SK-N-SH treated with all-trans-retinoic acid at 6 μM for 48 hours (cell line): Measurements from ENCODE around the gene DNAAF8.

Experiments used
- ATAC-seq: fragments of 200-7000 bp; cut with Tn5 transposase; 3 replicates; pipeline ENCODE4 v1.9.1; 2020; ENCODE audit warnings: mild to moderate bottlenecking, moderate library complexity
- ARNTL ChIP-seq: fragments of 450-650 bp; formaldehyde crosslinking; IDR thresholded peaks from 2 replicates; pipeline ENCODE4 v1.5.0; 2020; ENCODE audit warnings: low read depth, mild to moderate bottlenecking, moderate library complexity, borderline replicate concordance
- BACH2 ChIP-seq: fragments of 250-450 bp; sonication (Bioruptor Pico); IDR thresholded peaks from 2 replicates; pipeline ENCODE4 v1.9.0; 2021; ENCODE audit warnings: mild to moderate bottlenecking, borderline replicate concordance
- CSDC2 ChIP-seq: fragments of 250-450 bp; sonication (Bioruptor Pico); IDR thresholded peaks from 2 replicates; pipeline ENCODE4 v1.5.0; 2020; ENCODE audit warnings: mild to moderate bottlenecking, moderate library complexity
- ESRRG ChIP-seq: fragments of 250-450 bp; sonication (Bioruptor Pico); IDR thresholded peaks from 2 replicates; pipeline ENCODE4 v1.6.1; 2021; ENCODE audit warnings: mild to moderate bottlenecking
- GLIS3 ChIP-seq: fragments of 250-450 bp; sonication (Bioruptor Pico); IDR thresholded peaks from 2 replicates; pipeline ENCODE4 v1.5.0; 2020; ENCODE audit warnings: mild to moderate bottlenecking, moderate library complexity
- ISL1 ChIP-seq: fragments of 250-450 bp; sonication (Bioruptor Pico); IDR thresholded peaks from 2 replicates; pipeline ENCODE4 v2.1.2; 2022; ENCODE audit warnings: mild to moderate bottlenecking, moderate library complexity
- OSR1 ChIP-seq: fragments of 250-450 bp; sonication (Bioruptor Pico); IDR thresholded peaks from 2 replicates; pipeline ENCODE4 v1.8.0; 2022; ENCODE audit warnings: moderate library complexity, mild to moderate bottlenecking, inconsistent platforms
- PPARA ChIP-seq: fragments of 250-450 bp; sonication (Bioruptor Pico); IDR thresholded peaks from 2 replicates; pipeline ENCODE4 v1.5.0; 2020; ENCODE audit warnings: mild to moderate bottlenecking, borderline replicate concordance
- RARB ChIP-seq: fragments of 250-450 bp; sonication (Bioruptor Pico); IDR thresholded peaks from 2 replicates; pipeline ENCODE4 v1.8.0; 2021; ENCODE audit warnings: mild to moderate bottlenecking, moderate library complexity
- SNAI2 ChIP-seq: fragments of 250-450 bp; sonication (Bioruptor Pico); IDR thresholded peaks from 2 replicates; pipeline ENCODE4 v1.5.0; 2020; ENCODE audit warnings: mild to moderate bottlenecking, moderate library complexity
- TCF4 ChIP-seq: fragments of 250-450 bp; sonication (Bioruptor Pico); IDR thresholded peaks from 2 replicates; pipeline ENCODE4 v1.8.0; 2021; ENCODE audit warnings: mild to moderate bottlenecking, moderate library complexity, borderline replicate concordance
- ZC3H10 ChIP-seq: fragments of 250-450 bp; sonication (Bioruptor Pico); IDR thresholded peaks from 2 replicates; pipeline ENCODE4 v1.5.1; 2021; ENCODE audit warnings: mild to moderate bottlenecking, moderate library complexity
- ZFP3 ChIP-seq: fragments of 250-450 bp; sonication (Bioruptor Pico); IDR thresholded peaks from 2 replicates; pipeline ENCODE4 v1.5.0; 2020; ENCODE audit warnings: mild to moderate bottlenecking, moderate library complexity
- ZFP30 ChIP-seq: fragments of 450-650 bp; formaldehyde crosslinking; IDR thresholded peaks from 2 replicates; pipeline ENCODE4 v1.5.0; 2022; ENCODE audit warnings: mild to moderate bottlenecking, moderate library complexity
- ZNF565 ChIP-seq: fragments of 450-650 bp; formaldehyde crosslinking; conservative IDR thresholded peaks from 2 replicates; pipeline ENCODE4 v1.5.0; 2020; ENCODE audit warnings: low read depth, mild to moderate bottlenecking, moderate library complexity
- ZNF70 ChIP-seq: fragments of 450-650 bp; formaldehyde crosslinking; IDR thresholded peaks from 2 replicates; pipeline ENCODE4 v1.5.0; 2020; ENCODE audit warnings: mild to moderate bottlenecking, moderate library complexity
- ZNF8 ChIP-seq: fragments of 450-650 bp; formaldehyde crosslinking; IDR thresholded peaks from 2 replicates; pipeline ENCODE4 v1.5.0; 2020; ENCODE audit warnings: mild to moderate bottlenecking, moderate library complexity
- TF ChIP-seq, protein P1 (sequence below): fragments of 250-450 bp; sonication (Bioruptor Pico); IDR thresholded peaks from 2 replicates; pipeline ENCODE4 v1.5.0; 2020; ENCODE audit warnings: mild to moderate bottlenecking, moderate library complexity
- TF ChIP-seq, protein P2 (sequence below): fragments of 250-450 bp; sonication (Bioruptor Pico); IDR thresholded peaks from 2 replicates; pipeline ENCODE4 v1.8.0; 2021; ENCODE audit warnings: low read depth, mild to moderate bottlenecking, moderate library complexity, borderline replicate concordance
- TF ChIP-seq, protein P3 (sequence below): fragments of 250-450 bp; sonication (Bioruptor Pico); IDR thresholded peaks from 2 replicates; pipeline ENCODE4 v1.8.0; 2020; ENCODE audit warnings: mild to moderate bottlenecking, moderate library complexity, borderline replicate concordance
- TF ChIP-seq, protein P4 (sequence below): fragments of 250-450 bp; sonication (Bioruptor Pico); IDR thresholded peaks from 2 replicates; pipeline ENCODE4 v1.5.1; 2020; ENCODE audit warnings: low read depth, mild to moderate bottlenecking, moderate library complexity
- TF ChIP-seq, protein P5 (sequence below): fragments of 250-450 bp; sonication (Bioruptor Pico); IDR thresholded peaks from 2 replicates; pipeline ENCODE4 v1.5.1; 2021; ENCODE audit warnings: mild to moderate bottlenecking, moderate library complexity

The DNAAF8 gene

DNA sequence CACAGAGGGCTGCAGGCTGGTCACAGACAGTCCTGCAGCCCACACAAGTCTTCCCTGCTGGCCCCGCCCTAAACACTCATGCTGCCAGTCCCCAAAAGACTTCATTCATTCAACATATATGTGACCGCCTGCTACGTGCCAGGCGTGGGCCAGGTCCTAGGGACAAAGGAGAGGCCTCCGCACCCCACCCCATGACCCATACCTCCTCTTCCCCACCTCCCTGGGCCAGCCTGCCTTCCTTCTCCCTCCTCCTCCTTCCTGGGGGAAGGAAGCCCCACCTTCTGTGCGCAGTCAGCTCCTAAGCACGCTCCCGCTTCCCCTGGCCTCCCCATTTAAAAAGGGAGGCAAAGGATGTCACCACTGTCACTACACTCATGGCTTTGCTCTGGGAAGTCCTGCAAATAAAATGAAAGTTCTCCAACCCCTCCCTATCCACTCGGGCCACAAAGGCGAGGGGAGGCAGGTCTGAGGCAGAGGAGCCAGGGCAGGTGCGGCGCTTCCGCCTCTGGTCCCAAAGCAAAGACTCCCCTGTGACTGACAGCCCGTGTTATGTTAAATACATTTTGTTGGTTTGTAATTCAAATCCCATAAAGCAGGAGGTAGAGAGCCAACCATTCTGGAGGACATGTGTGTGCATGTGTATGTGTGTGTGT is 9.0 kb downstream of the DNAAF8 start:
- ATAC-seq = no peak

DNA sequence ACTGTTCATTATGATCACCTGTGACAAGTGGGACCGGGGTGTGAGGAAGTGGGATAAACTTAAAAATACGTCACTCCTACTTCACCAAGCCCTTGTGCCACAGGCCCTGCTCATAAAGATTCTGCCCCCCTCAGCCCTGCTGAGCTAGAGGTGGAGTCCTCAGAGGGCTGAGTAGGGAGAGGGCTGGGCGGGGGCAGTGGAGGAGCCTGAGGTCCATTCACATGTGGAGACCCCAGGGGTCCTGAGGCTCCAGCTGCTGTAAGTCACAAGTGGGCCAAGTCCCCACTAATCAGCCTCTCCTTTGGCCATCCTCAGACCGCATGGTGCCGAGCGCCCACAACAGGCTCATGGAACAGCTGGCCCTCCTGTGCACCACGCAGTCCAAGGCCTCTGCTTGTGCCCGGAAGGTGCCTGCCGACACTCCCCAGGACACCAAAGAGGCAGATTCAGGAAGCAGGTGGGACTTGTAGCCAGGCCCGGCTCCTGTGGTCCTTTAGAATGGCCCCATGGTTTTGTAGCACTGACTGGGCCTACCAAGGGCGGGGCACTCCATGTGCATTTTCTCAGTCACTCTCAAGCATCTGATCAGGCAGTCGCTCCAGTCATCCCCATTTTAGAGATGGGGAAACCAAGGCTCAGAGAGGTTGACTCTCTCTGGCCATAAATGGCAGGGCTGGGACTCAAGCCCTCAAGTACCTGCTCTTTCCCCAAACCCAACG is 10.4 kb downstream of the DNAAF8 start:
- no peak for TF ChIP-seq OSR1
- TF ChIP-seq ISL1 (CRISPR knock-in tag) = no peak
- no peak for TF ChIP-seq ZNF8 (CRISPR knock-in tag)
- TF ChIP-seq BACH2 (CRISPR knock-in tag) = no peak
- no peak for TF ChIP-seq ZFP3
- TF ChIP-seq, protein P1, sequence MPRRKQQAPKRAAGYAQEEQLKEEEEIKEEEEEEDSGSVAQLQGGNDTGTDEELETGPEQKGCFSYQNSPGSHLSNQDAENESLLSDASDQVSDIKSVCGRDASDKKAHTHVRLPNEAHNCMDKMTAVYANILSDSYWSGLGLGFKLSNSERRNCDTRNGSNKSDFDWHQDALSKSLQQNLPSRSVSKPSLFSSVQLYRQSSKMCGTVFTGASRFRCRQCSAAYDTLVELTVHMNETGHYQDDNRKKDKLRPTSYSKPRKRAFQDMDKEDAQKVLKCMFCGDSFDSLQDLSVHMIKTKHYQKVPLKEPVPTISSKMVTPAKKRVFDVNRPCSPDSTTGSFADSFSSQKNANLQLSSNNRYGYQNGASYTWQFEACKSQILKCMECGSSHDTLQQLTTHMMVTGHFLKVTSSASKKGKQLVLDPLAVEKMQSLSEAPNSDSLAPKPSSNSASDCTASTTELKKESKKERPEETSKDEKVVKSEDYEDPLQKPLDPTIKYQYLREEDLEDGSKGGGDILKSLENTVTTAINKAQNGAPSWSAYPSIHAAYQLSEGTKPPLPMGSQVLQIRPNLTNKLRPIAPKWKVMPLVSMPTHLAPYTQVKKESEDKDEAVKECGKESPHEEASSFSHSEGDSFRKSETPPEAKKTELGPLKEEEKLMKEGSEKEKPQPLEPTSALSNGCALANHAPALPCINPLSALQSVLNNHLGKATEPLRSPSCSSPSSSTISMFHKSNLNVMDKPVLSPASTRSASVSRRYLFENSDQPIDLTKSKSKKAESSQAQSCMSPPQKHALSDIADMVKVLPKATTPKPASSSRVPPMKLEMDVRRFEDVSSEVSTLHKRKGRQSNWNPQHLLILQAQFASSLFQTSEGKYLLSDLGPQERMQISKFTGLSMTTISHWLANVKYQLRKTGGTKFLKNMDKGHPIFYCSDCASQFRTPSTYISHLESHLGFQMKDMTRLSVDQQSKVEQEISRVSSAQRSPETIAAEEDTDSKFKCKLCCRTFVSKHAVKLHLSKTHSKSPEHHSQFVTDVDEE (CRISPR knock-in tag) = no peak
- no peak for TF ChIP-seq ESRRG (CRISPR knock-in tag)
- no peak for ATAC-seq

More for the DNA sequence above, 9.0 kb downstream of the DNAAF8 start:
- TF ChIP-seq SNAI2 (CRISPR knock-in tag) (no peak), ARNTL (no peak), PPARA (CRISPR knock-in tag) (no peak), TCF4 (no peak), RARB (no peak), ZFP30 (CRISPR knock-in tag) (no peak), OSR1 (no peak), ZNF565 (CRISPR knock-in tag) (no peak), GLIS3 (CRISPR knock-in tag) (no peak), ESRRG (CRISPR knock-in tag) (no peak), BACH2 (CRISPR knock-in tag) (no peak), ZNF70 (CRISPR knock-in tag) (no peak), ZNF8 (CRISPR knock-in tag) (no peak), ZC3H10 (CRISPR knock-in tag) (no peak), CSDC2 (no peak)
- TF ChIP-seq, protein P2, sequence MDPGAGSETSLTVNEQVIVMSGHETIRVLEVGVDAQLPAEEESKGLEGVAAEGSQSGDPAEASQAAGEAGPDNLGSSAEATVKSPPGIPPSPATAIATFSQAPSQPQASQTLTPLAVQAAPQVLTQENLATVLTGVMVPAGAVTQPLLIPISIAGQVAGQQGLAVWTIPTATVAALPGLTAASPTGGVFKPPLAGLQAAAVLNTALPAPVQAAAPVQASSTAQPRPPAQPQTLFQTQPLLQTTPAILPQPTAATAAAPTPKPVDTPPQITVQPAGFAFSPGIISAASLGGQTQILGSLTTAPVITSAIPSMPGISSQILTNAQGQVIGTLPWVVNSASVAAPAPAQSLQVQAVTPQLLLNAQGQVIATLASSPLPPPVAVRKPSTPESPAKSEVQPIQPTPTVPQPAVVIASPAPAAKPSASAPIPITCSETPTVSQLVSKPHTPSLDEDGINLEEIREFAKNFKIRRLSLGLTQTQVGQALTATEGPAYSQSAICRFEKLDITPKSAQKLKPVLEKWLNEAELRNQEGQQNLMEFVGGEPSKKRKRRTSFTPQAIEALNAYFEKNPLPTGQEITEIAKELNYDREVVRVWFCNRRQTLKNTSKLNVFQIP = no peak
- TF ChIP-seq, protein P3, sequence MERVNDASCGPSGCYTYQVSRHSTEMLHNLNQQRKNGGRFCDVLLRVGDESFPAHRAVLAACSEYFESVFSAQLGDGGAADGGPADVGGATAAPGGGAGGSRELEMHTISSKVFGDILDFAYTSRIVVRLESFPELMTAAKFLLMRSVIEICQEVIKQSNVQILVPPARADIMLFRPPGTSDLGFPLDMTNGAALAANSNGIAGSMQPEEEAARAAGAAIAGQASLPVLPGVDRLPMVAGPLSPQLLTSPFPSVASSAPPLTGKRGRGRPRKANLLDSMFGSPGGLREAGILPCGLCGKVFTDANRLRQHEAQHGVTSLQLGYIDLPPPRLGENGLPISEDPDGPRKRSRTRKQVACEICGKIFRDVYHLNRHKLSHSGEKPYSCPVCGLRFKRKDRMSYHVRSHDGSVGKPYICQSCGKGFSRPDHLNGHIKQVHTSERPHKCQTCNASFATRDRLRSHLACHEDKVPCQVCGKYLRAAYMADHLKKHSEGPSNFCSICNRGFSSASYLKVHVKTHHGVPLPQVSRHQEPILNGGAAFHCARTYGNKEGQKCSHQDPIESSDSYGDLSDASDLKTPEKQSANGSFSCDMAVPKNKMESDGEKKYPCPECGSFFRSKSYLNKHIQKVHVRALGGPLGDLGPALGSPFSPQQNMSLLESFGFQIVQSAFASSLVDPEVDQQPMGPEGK (CRISPR knock-in tag) = no peak
- TF ChIP-seq, protein P4, sequence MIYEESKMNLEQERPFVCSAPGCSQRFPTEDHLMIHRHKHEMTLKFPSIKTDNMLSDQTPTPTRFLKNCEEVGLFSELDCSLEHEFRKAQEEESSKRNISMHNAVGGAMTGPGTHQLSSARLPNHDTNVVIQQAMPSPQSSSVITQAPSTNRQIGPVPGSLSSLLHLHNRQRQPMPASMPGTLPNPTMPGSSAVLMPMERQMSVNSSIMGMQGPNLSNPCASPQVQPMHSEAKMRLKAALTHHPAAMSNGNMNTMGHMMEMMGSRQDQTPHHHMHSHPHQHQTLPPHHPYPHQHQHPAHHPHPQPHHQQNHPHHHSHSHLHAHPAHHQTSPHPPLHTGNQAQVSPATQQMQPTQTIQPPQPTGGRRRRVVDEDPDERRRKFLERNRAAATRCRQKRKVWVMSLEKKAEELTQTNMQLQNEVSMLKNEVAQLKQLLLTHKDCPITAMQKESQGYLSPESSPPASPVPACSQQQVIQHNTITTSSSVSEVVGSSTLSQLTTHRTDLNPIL (CRISPR knock-in tag) = no peak
- TF ChIP-seq, protein P5, sequence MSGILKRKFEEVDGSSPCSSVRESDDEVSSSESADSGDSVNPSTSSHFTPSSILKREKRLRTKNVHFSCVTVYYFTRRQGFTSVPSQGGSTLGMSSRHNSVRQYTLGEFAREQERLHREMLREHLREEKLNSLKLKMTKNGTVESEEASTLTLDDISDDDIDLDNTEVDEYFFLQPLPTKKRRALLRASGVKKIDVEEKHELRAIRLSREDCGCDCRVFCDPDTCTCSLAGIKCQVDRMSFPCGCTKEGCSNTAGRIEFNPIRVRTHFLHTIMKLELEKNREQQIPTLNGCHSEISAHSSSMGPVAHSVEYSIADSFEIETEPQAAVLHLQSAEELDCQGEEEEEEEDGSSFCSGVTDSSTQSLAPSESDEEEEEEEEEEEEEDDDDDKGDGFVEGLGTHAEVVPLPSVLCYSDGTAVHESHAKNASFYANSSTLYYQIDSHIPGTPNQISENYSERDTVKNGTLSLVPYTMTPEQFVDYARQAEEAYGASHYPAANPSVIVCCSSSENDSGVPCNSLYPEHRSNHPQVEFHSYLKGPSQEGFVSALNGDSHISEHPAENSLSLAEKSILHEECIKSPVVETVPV = no peak

DNA sequence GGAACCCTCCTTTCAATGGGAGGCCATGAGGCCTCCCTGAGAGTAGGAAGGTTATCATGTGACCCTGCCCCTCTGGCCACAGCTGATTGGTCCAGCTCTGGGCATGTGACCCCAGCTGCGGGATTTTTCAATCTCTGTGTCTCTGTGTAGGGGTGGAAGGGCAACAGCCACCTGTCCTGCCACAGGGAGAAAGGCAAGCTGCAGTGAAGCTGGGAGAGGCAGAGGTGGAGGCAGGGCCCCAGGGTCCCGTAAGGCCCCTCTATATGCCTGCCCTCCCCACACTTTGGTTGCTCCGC is 10.9 kb downstream of the DNAAF8 start:
- ATAC-seq = no peak

More for the DNA sequence above, 10.9 kb downstream of the DNAAF8 start:
- no peak for TF ChIP-seq RARB
- no peak for TF ChIP-seq ZC3H10 (CRISPR knock-in tag)
- TF ChIP-seq PPARA (CRISPR knock-in tag) = no peak
- no peak for TF ChIP-seq ZNF70 (CRISPR knock-in tag)
- no peak for TF ChIP-seq ARNTL
- TF ChIP-seq TCF4 = no peak
- no peak for TF ChIP-seq ZFP3
